CD4-positive, CD25-positive, alpha-beta regulatory T cell (primary cell): ENCODE results near the gene SGMS1. TPM values are rescaled to one million over a fixed set of nuclear protein-coding genes. Genes with fewer than 3 reads are reported as not detected.
A peak's percentile ranks its signal among the peaks of the same experiment; 100 is the strongest.
"Not testable (repeated sequence)": the region's sequence is repeated elsewhere in the genome, so short reads cannot be mapped to it uniquely, and the experiment has no call there.

Experiments
- ATAC-seq, 2 donors: fragments of 150-1000 bp; cut with Tn5 transposase; one replicate each; pipeline ENCODE4 v1.10.0; 2021; ENCODE audit warnings: low read depth in 2 of 2, moderate number of reproducible peaks in 2 of 2, moderate library complexity in 1 of 2
- DNase-seq, 3 donors: peaks; one replicate each; pipeline versions ENCODE4 v3.0.0 to v3.0.0-alpha.2; 2012 to 2022; ENCODE audit warnings: mixed read lengths in 1 of 3
- H3K27ac ChIP-seq: one replicate; pipeline ENCODE4 v1.7.0; 2013; ENCODE audit warnings: mild to moderate bottlenecking, low read length; ENCODE audit not compliant: insufficient read depth, poor library complexity, severe bottlenecking
- H3K27me3 ChIP-seq: one replicate; pipeline ENCODE4 v1.7.0; 2013; ENCODE audit warnings: low read length; ENCODE audit not compliant: control insufficient read depth, insufficient read depth
- H3K36me3 ChIP-seq: one replicate; pipeline ENCODE4 v1.7.0; 2013; ENCODE audit warnings: mild to moderate bottlenecking, low read length, moderate library complexity; ENCODE audit not compliant: control insufficient read depth, insufficient read depth
- H3K4me1 ChIP-seq: 2 replicates; pipeline ENCODE4 v1.7.0; 2013; ENCODE audit warnings: mild to moderate bottlenecking, low read length; ENCODE audit not compliant: insufficient read depth, control insufficient read depth, poor library complexity, severe bottlenecking
- H3K4me3 ChIP-seq: one replicate; pipeline ENCODE4 v1.7.0; 2013; ENCODE audit warnings: low read depth, mild to moderate bottlenecking, low read length, moderate library complexity
- H3K9me3 ChIP-seq, 2 experiments: 1 replicate in 1 of 2; 2 replicates in 1 of 2; pipeline ENCODE4 v1.7.0; 2013; ENCODE audit warnings: low read length in 2 of 2, mild to moderate bottlenecking in 1 of 2, moderate library complexity in 1 of 2; ENCODE audit not compliant: control insufficient read depth in 2 of 2
- H3K27ac Mint-ChIP-seq, 3 donors: one replicate each; pipeline ENCODE4 v1.8.0; 2020 to 2022; ENCODE audit warnings: mild to moderate bottlenecking in 3 of 3, mixed read lengths in 3 of 3, moderate library complexity in 2 of 3
- H3K27me3 Mint-ChIP-seq: one replicate; pipeline ENCODE4 v1.8.0; 2022; ENCODE audit warnings: mild to moderate bottlenecking, mixed read lengths
- H3K36me3 Mint-ChIP-seq: one replicate; pipeline ENCODE4 v1.8.0; 2020; ENCODE audit warnings: mixed read lengths
- H3K4me1 Mint-ChIP-seq, 4 donors: one replicate each; pipeline ENCODE4 v1.8.0; 2020 to 2022; ENCODE audit warnings: mixed read lengths in 4 of 4, mild to moderate bottlenecking in 1 of 4
- H3K4me3 Mint-ChIP-seq, 4 donors: one replicate each; pipeline ENCODE4 v1.8.0; 2020 to 2022; ENCODE audit warnings: mild to moderate bottlenecking in 4 of 4, mixed read lengths in 4 of 4, moderate library complexity in 3 of 4
- H3K9me3 Mint-ChIP-seq, 7 donors: one replicate each; pipeline ENCODE4 v1.8.0; 2020 to 2022; ENCODE audit warnings: mixed read lengths in 7 of 7, mild to moderate bottlenecking in 3 of 7, moderate library complexity in 2 of 7
- polyA plus RNA-seq, 4 donors: library from polyadenylated mRNA; unstranded; fragments of 300-500 nt; fragmentation: Illumina TruSeq; gene quantifications; one replicate each; pipeline ENCODE4 v1.2.3, GENCODE V29; 2021
- total RNA-seq: library from RNA; stranded (reverse); gene quantifications from one replicate; pipeline ENCODE4 v1.2.3, GENCODE V29; 2022

The SGMS1 gene
- total and polyA plus RNA-seq, 5 donors from 2014 or later: 25.7 to 241 (median 33.0) TPM

DNA sequence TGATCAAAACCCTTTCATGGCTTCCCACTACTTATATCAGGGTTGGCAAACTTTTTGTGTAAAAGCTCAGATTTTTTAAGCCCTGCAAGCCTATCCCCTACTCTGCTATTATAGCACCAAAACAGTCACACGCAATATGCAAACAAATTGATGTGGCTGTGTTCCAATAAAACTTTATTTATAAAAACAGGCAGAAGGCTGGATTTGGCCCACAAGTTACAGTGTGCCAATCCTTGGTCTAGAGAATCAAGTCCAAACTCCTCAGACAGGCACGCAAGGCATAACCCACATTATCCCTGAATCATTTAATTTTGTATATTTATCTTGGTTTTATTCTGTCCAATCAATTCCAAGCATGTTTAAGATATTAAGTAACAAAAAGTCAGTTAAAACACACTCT lies 71.9 kb downstream of the SGMS1 start:
- Mint-ChIP-seq H3K9me3 (peaks cover 0 to 2% (median 0%) of the 10 kb centered on the region in 7 donors), H3K36me3 (peaks cover 11% of the 10 kb centered on the region), H3K4me3 (no peak overlapping the region), H3K4me1 (peaks cover 44 to 60% (median 58%) of the 10 kb centered on the region in 4 donors), H3K27ac (no peak overlapping the region), H3K27me3 (peaks cover 4% of the 10 kb centered on the region)
- no peak for ATAC-seq
- H3K27me3 ChIP-seq: no peaks in the 10 kb centered on the region
- H3K4me1 ChIP-seq: peaks cover 17% of the 10 kb centered on the region
- no peak for DNase-seq
- H3K9me3 ChIP-seq: no peaks in the 10 kb centered on the region
- H3K27ac ChIP-seq: peak overlapping the region; percentile 3
- no peak overlapping the region for H3K4me3 ChIP-seq
- H3K36me3 ChIP-seq: peaks cover 2% of the 10 kb centered on the region

DNA sequence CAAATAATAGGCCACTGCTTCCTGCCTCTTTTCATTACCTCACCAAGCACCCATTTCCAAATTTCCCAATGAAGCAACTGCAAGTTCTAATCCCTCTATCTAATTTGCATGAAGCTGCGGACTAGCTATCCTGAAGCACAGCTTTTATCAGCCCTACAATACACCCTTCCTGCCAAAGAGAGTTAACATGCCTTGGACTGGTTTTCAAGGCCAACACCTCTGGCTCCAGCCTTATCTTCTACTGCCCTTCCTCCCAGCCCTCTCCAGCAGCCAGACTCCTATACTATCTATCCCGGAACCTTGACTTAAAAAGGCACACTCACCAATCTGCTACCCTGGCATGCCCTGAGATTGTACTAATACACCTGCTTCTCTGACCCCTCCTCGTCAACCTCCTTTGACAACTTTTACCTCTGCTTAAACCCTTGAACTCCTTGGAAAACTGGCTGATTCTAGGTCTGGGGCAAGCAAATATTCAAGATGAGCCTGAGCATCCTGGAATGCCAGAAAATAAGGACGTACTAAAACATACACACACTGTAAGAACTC lies 73.4 kb downstream of the SGMS1 start:
- Histone ChIP-seq H3K27ac (no peak overlapping the region), H3K9me3 (no peaks in the 10 kb centered on the region), H3K4me1 (peaks cover 17% of the 10 kb centered on the region), H3K4me3 (no peak overlapping the region), H3K36me3 (no peaks in the 10 kb centered on the region), H3K27me3 (no peaks in the 10 kb centered on the region)
- H3K4me3 Mint-ChIP-seq: no peak overlapping the region
- peaks cover 4% of the 10 kb centered on the region for H3K27me3 Mint-ChIP-seq
- no peak for DNase-seq
- peaks cover 0 to 2% (median 0%) of the 10 kb centered on the region in 7 donors for H3K9me3 Mint-ChIP-seq
- peak overlapping the region in 1 of 3 donors; percentile 72 for H3K27ac Mint-ChIP-seq
- no peak for ATAC-seq
- peaks cover 7% of the 10 kb centered on the region for H3K36me3 Mint-ChIP-seq
- H3K4me1 Mint-ChIP-seq: peaks cover 42 to 68% (median 60%) of the 10 kb centered on the region in 4 donors

DNA sequence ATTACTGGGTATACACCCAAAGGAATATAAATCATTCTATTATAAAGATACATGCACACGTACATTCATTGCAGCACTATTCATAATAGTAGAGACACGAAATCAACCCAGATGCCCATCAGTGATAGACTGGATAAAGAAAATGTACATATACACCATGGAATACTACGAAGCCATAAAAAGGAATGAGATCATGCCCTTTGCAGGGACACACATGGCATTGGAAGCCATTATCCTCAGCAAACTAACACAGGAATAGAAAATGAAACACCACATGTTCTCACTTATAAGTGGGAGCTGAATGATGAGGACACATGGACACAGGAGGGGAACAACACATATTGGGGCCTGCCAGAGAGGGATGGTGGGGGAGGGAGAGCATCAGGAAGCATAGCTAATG lies 74.6 kb downstream of the SGMS1 start:
- H3K27ac ChIP-seq, ATAC-seq, H3K27me3 ChIP-seq, H3K4me3 ChIP-seq, H3K36me3 ChIP-seq, H3K9me3 ChIP-seq, H3K27me3 Mint-ChIP-seq, H3K36me3 Mint-ChIP-seq, H3K9me3 Mint-ChIP-seq, H3K27ac Mint-ChIP-seq, DNase-seq: not testable (repeated sequence)
- H3K4me1 ChIP-seq: peaks cover 28% of the 10 kb centered on the region
- peak overlapping the region in 2 of 4 donors; percentile 10 to 15 for H3K4me3 Mint-ChIP-seq
- peaks cover 52 to 75% (median 69%) of the 10 kb centered on the region in 4 donors for H3K4me1 Mint-ChIP-seq

DNA sequence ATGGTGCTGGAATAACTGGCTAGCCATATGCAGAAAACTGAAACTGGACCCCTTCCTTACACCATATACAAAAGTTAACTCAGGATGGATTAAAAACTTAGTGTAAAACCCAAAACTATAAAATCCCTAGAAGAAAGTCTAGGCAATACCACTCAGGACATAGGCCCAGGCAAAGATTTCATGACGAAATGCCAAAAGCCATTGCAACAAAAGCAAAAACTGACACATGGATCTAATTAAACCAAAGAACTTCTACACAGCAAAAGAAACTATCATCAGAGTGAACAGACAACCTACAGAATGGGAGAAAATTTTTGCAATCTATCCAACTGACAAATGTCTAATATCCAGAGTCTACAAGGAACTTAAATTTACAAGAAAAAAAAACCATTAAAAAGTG lies 75.3 kb downstream of the SGMS1 start:
- H3K4me1 Mint-ChIP-seq: peaks cover 56 to 75% (median 72%) of the 10 kb centered on the region in 4 donors

DNA sequence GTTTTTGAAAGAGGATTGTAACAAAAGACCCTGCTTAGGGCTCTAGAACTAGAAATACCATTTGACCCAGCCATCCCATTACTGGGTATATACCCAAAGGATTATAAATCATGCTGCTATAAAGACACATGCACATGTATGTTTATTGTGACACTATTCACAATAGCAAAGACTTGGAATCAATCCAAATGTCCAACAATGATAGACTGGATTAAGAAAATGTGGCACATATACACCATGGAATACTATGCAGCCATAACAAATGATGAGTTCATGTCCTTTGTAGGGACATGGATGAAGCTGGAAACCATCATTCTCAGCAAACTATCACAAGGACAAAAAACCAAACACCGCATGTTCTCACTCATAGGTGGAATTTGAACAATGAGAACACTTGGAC lies 77.5 kb downstream of the SGMS1 start:
- not testable (repeated sequence) for H3K36me3 ChIP-seq, H3K27ac Mint-ChIP-seq, H3K36me3 Mint-ChIP-seq, H3K27ac ChIP-seq, ATAC-seq, H3K9me3 ChIP-seq, H3K4me3 Mint-ChIP-seq, DNase-seq, H3K27me3 Mint-ChIP-seq, H3K9me3 Mint-ChIP-seq, H3K27me3 ChIP-seq, H3K4me3 ChIP-seq
- H3K4me1 ChIP-seq: peaks cover 47% of the 10 kb centered on the region
- H3K4me1 Mint-ChIP-seq: peaks cover 64 to 88% (median 81%) of the 10 kb centered on the region in 4 donors

More for the DNA sequence above, 75.3 kb downstream of the SGMS1 start:
- H3K36me3 ChIP-seq, DNase-seq, H3K4me3 ChIP-seq, H3K9me3 ChIP-seq, H3K9me3 Mint-ChIP-seq, H3K36me3 Mint-ChIP-seq, H3K4me3 Mint-ChIP-seq, H3K27me3 ChIP-seq, ATAC-seq, H3K27me3 Mint-ChIP-seq, H3K27ac ChIP-seq: not testable (repeated sequence)
- H3K27ac Mint-ChIP-seq: peak overlapping the region; percentile 8 to 44 (median 8)
- peaks cover 34% of the 10 kb centered on the region for H3K4me1 ChIP-seq

DNA sequence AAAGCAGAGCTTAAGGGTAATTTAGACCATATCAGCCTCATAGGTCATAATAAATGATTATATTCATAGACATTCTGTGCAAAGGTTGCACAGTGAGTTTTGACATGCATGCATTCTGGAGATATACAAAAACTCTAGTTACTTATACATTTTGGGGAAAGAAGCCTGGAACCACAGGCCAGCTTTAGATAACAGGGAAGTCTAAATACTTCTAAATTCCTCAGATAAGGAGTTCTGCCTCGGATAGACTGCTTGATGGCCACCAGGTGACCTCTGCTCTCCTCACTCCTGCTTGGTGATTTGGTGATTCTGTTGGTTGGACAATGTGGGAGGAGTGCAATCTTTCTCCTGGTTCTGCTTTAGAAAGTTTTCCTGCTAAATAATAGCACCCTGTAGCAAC lies 77.9 kb downstream of the SGMS1 start:
- Histone ChIP-seq H3K27me3 (no peaks in the 10 kb centered on the region), H3K36me3 (no peaks in the 10 kb centered on the region), H3K4me1 (peaks cover 51% of the 10 kb centered on the region), H3K9me3 (no peaks in the 10 kb centered on the region), H3K27ac (no peak overlapping the region), H3K4me3 (no peak overlapping the region)
- ATAC-seq: no peak
- no peak for DNase-seq
- peaks cover 4% of the 10 kb centered on the region for H3K27me3 Mint-ChIP-seq
- H3K4me1 Mint-ChIP-seq: peaks cover 64 to 92% (median 83%) of the 10 kb centered on the region in 4 donors
- H3K4me3 Mint-ChIP-seq: no peak overlapping the region
- no peak overlapping the region for H3K27ac Mint-ChIP-seq
- H3K9me3 Mint-ChIP-seq: peaks cover 0 to 3% (median 0%) of the 10 kb centered on the region in 7 donors
- H3K36me3 Mint-ChIP-seq: peaks cover 8% of the 10 kb centered on the region

DNA sequence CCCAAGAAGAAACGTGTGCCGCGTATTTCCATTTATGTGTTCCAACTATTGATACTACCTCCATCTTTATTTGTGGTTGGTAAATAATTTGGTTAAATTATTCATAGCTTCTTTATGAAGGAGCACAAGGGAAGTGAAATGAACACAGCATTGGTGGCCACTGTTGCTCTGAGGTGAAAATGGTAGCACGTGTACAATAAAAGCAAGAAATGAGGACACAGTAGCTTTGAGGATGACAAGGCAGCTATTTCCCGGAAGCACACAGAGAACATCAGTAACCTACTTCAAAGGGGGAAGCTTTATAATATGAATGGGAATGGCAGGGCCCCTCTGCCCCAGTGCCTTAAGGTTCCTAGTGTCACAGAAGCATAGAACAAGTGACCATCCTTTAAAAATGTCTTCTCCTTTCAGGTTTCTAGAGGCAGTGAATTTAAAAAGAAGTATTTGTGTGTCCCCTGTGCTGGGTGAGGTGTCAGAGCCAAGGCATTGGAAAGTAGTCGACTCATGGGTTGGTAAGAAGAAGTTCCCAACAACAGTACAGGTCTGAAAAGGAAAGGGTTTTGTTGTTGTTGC lies 78.8 kb downstream of the SGMS1 start:
- Histone ChIP-seq H3K36me3 (no peaks in the 10 kb centered on the region), H3K9me3 (no peaks in the 10 kb centered on the region), H3K27ac (no peak overlapping the region), H3K4me1 (peaks cover 60% of the 10 kb centered on the region), H3K4me3 (peak overlapping the region; percentile 20), H3K27me3 (no peaks in the 10 kb centered on the region)
- Mint-ChIP-seq H3K4me3 (peak overlapping the region in 3 of 4 donors; percentile 26 to 58 (median 34)), H3K27me3 (peaks cover 4% of the 10 kb centered on the region), H3K9me3 (peaks cover 0 to 8% (median 0%) of the 10 kb centered on the region in 7 donors), H3K27ac (peak overlapping the region; percentile 52 to 90 (median 60)), H3K36me3 (peaks cover 14% of the 10 kb centered on the region), H3K4me1 (peaks cover 64 to 92% (median 86%) of the 10 kb centered on the region in 4 donors)
- ATAC-seq (peak; percentile 41 to 43), DNase-seq (peak in 1 of 3 donors; percentile 64)
